Measurements from ENCODE around the gene CLBA1.

The CLBA1 gene

DNA sequence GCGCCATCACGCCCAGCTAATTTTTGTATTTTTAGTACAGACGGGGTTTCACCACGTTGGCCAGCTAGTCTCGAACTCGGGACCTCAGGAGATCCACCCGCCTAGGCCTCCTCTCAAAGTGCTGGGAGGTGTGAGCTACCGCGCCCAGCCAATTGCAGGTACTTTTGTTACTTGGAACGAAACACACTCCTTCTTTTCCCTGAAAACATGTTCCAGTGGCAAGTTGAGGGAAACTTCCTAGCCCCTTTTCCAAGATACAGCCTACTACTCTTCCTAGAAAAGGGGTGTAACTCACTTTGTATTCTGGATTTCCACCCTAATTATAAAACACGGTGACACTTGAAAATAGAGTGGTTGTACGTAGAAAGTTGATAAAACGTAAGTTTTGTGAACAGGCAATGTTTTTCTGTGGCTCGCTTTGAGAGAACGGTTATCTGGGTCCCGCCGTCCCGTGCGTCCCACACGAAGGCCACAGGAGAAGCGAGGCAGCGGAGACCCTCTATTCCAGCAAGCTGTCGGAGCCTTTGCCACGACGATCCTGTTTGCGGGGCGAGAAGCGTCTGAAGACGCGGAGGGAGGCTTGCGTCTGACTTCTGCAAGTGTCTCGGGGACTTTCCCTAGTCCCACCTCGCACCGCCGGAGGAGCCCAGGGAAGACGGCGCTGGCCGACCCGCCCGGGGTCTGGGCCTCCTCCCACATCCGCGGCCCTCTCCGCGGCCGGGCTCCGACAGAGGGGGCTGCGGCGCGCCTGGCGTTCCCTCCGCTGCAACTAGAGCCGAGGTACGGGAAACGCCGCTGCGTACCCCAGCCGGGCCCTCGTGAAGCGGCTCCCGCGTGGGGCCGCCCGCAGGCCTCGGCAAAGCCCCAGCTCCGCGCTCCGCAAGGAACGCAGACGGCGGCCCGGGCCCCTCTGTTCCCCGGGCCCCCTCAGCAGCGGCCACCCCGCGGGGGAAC lies 34.5 kb downstream of the CLBA1 start:
- TF ChIP-seq GATA2 (IDR thresholded peaks at IDR 0.05; ENCODE audit: low read depth, low read length) (no peak), GATA3 (IDR thresholded peaks at IDR 0.05; ENCODE audit: low read depth, low read length) (no peak)

- TF ChIP-seq GATA3 (IDR thresholded peaks at IDR 0.05; ENCODE audit: low read depth, low read length) (no peak), GATA2 (IDR thresholded peaks at IDR 0.05; ENCODE audit: low read depth, low read length) (no peak)
Observed at GRCh38 chr14:105020815-105021655, 35.4 kb downstream of the CLBA1 start, which contains the start of gene CDCA4. Gene CDCA4 (minus strand): TSS chr14:105021083. CDS start chr14:105011929, 9,154 bp downstream.

DNA sequence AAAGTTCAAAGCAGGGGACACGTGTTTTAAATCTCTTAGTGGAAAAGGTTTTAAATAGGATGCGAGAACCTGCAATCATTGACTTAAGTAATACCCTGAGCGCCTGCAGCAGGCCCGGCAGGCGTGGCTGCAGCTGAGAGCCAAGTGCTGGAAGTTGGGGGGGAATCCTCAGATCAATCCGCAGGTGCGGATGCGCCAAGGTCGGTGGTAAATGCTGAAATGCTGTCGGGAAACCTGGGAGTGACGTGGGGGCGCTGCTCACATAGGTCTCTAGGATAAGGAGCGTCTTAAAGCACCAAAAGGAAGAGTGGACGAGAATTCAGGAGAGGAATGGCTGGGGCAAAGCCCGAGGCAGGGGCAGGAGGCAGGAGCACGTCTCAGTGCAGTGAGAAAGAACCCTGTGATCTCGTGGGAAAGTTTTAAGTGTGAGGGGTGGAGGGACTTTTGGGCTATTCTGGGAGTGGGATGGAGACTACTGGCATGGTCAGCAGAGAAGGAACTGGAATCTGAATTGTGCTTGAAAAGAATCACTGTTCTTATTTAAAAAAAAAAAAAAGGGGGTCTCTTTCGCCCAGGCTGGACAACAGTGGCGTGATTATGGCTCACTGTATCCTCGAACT lies 36.2 kb downstream of the CLBA1 start:
- no peak for TF ChIP-seq GATA2 (IDR thresholded peaks at IDR 0.05; ENCODE audit: low read depth, low read length)
- TF ChIP-seq GATA3 (IDR thresholded peaks at IDR 0.05; ENCODE audit: low read depth, low read length): no peak

- TF ChIP-seq GATA2 (IDR thresholded peaks at IDR 0.05; ENCODE audit: low read depth, low read length): no peak
- no peak for TF ChIP-seq GATA3 (IDR thresholded peaks at IDR 0.05; ENCODE audit: low read depth, low read length)
Observed at GRCh38 chr14:105022276-105022670, 36.7 kb downstream of the CLBA1 start.

DNA sequence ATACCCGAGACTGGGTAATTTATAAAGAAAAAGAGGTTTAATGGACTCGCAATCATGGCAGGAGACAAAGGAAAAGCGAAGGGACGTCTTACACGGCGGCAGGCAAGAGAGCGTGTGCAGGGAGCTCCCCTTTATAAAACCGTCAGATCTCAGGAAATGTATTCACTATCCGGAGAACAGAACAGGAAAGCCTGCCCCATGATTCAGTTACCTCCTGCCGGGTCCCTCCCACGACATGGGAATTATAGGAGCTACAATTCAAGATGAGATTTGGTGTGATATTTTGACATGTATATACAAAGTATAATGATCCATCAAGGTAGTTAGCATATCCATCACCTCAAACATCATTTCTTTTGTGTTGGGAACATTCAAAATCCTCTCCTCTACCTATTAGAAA lies 37.6 kb downstream of the CLBA1 start:
- TF ChIP-seq GATA2 (IDR thresholded peaks at IDR 0.05; ENCODE audit: low read depth, low read length) (no peak), GATA3 (IDR thresholded peaks at IDR 0.05; ENCODE audit: low read depth, low read length) (no peak)

DNA sequence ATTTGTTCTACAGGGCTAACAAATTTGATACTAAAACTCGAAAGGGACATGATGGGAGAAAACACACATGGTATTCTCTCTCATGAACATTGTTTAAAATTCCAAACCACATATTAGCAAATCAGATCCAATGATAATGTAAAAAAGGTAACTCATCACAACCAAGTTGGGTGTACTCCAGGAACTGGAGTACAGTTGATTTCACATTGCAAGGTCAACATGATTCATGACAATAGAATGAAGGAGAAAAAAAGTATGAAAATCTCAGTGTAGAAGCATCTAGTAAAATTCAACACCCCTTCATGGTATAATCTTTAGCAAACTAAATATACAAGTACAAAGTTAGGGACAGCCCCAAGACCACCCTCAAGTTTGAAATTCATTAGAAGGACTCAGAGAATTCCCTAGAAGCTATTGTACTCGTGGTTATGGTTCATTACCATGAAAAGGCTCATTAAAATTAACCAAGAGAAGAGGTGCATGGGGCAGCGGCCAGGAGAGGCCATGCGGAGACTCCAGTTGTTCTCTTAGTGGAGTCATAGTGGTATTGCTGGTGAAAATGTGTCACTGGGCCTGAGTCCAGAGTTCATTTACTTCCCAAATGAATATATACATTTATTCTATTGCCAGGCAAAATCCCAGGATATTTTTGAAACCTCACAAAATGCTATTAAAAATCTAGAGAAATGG lies 38.3 kb downstream of the CLBA1 start:
- TF ChIP-seq GATA2 (IDR thresholded peaks at IDR 0.05; ENCODE audit: low read depth, low read length) (no peak), GATA3 (IDR thresholded peaks at IDR 0.05; ENCODE audit: low read depth, low read length) (no peak)

DNA sequence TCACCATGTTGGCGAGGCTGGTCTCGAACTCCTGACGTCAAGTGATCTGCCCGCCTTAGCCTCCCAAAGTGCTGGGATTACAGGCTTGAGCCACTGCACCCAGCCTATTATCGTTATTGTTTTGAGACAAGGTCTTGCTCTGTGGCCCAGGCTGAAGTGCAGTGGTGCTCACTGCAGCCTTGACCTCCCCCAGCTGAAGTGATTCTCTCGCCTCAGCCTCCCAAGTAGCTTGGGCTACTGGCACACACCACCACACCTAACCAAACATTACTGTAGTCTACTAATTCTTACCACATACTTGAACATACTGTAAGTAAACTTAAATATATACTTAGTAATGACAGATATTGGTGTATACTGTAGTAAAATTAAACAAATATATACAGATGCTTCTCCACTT lies 39.8 kb downstream of the CLBA1 start:
- TF ChIP-seq GATA2 (IDR thresholded peaks at IDR 0.05; ENCODE audit: low read depth, low read length): no peak
- TF ChIP-seq GATA3 (IDR thresholded peaks at IDR 0.05; ENCODE audit: low read depth, low read length): no peak

DNA sequence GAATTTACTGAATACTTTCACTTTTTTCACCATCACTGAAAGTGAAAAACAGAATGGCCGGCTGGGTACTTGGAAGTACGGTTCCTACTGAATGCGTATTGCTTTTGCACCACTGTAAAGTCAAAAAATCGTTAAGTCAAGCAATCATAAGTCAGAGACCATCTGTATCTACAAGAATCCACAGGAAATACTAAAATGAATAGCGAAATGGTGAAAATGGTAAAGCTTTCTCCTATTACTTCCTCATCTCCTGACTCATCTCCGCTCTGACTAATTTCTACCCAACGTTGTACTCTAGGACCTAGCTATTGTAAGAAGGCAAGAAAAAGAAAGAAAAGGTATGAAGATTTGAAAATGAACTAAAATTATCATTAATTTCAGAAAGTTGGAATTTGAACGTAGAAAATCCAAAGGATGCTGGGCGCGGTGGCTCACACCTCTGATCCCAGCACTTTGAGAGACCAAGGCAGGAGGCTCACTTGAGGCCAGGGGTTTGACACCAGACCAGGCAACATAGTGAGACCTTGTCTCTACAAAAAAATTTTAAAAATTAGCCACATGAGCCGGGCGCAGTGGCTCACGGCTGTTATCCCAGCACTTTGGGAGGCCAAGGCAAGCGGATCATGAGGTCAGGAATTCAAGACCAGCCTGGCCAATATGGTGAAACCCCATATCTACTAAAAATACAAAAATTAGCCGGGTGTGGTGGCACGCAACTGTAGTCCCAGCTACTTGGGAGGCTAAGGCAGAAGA lies 40.6 kb downstream of the CLBA1 start:
- TF ChIP-seq GATA3 (IDR thresholded peaks at IDR 0.05; ENCODE audit: low read depth, low read length) (no peak), GATA2 (IDR thresholded peaks at IDR 0.05; ENCODE audit: low read depth, low read length) (no peak)

DNA sequence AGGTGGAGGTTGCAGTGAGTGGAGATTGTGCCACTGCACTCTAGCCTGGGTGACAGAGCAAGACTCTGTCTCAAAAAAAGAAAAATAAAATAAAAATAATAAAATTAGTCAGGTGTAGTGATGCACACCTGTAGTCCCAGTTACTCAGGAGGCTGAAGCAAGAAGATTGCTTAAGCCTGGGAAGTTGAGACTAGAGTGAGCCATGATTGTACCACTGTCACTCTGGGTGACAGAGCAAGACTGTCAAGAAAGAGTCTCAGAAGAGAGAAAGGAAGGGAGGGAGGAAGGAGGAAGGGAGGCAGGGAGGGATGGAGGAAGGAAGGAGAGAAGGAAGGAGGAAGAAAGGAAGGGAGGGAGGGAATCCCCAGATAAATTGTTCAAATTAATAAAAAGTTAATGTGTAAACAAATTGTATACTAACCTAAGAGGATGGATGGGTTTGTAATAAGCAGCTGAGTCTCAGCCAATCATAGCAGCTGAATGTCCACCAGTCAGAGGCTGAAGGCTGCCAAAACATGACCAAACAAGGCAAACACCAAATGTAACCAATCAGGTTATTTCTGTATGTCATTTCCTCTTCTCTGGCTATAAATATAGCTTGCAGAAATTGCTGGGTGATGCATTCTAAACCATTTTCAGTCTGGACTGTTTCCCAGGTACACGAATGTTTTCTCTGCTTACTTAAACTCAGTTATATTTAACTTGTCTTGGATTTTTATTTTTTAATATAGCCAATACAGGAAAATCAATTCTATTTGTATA lies 41.4 kb downstream of the CLBA1 start:
- no peak for TF ChIP-seq GATA3 (IDR thresholded peaks at IDR 0.05; ENCODE audit: low read depth, low read length)
- TF ChIP-seq GATA2 (IDR thresholded peaks at IDR 0.05; ENCODE audit: low read depth, low read length): no peak

GRCh38 chr14:105028251-105028927 lies 42.8 kb downstream of the CLBA1 start:
- TF ChIP-seq GATA2 (IDR thresholded peaks at IDR 0.05; ENCODE audit: low read depth, low read length) (no peak), GATA3 (IDR thresholded peaks at IDR 0.05; ENCODE audit: low read depth, low read length) (no peak)

DNA sequence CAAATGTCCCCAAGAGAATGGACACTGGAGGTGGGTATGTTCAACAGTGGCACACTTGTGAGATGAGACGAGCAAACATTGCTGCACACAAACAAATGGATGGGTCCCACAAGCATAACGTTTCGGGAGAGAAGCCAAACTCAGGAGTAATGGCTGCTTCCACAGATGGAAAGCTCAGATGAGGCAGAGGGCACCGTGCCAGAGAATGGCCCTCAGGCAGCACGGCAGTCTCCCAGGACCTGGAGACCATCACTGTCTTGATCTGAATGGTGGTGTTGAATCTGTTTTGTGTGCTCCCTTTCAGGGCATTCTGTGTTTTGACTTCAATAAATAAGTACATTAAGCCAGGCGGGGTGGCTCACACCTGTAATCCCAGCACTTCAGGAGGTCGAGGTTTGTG lies 43.8 kb downstream of the CLBA1 start:
- TF ChIP-seq GATA2 (IDR thresholded peaks at IDR 0.05; ENCODE audit: low read depth, low read length) (peak; percentile 81), GATA3 (IDR thresholded peaks at IDR 0.05; ENCODE audit: low read depth, low read length) (no peak)

- TF ChIP-seq GATA3 (IDR thresholded peaks at IDR 0.05; ENCODE audit: low read depth, low read length) (no peak), GATA2 (IDR thresholded peaks at IDR 0.05; ENCODE audit: low read depth, low read length) (no peak)
Observed at GRCh38 chr14:105030194-105030593, 44.6 kb downstream of the CLBA1 start.
